ENCODE data around the gene KIF5C. TPM values are rescaled to one million over a fixed set of nuclear protein-coding genes. Genes with fewer than 3 reads are reported as not detected.

The KIF5C gene
- total RNA-seq, 1 donor from 2014 or later = 13.3 TPM

GRCh38 chr2:149023091-149023490, 148.1 kb downstream of the KIF5C start:
- Histone ChIP-seq H3K9me3 (no peaks in the 10 kb centered on the region), H3K4me1 (no peaks in the 10 kb centered on the region), H3K27ac (no peak overlapping the region), H3K4me3 (no peak overlapping the region), H3K36me3 (no peaks in the 10 kb centered on the region), H3K27me3 (no peaks in the 10 kb centered on the region)
- intact Hi-C loops (cut with DNase I) = no loop called here
- no peak for DNase-seq (ENCODE audit: extremely low spot score in 2 of 2)
- no peak for TF ChIP-seq POLR2AphosphoS5 (IDR thresholded peaks at IDR 0.05; ENCODE audit: insufficient read depth in 1 of 2, low read depth in 1 of 2)
- no peak for TF ChIP-seq CTCF (IDR thresholded peaks at IDR 0.05)
- TF ChIP-seq POLR2A (IDR thresholded peaks at IDR 0.05) = no peak

- H3K9me3 ChIP-seq = no peaks in the 10 kb centered on the region
- H3K4me3 ChIP-seq = no peak overlapping the region
- H3K27ac ChIP-seq = no peak overlapping the region
- no peaks in the 10 kb centered on the region for H3K4me1 ChIP-seq
- TF ChIP-seq POLR2AphosphoS5 (IDR thresholded peaks at IDR 0.05; ENCODE audit: insufficient read depth in 1 of 2, low read depth in 1 of 2) (peak in 1 of 2 donors; percentile 36), POLR2A (IDR thresholded peaks at IDR 0.05) (no peak), CTCF (IDR thresholded peaks at IDR 0.05) (no peak)
- no peaks in the 10 kb centered on the region for H3K36me3 ChIP-seq
- H3K27me3 ChIP-seq = no peaks in the 10 kb centered on the region
- DNase-seq (ENCODE audit: extremely low spot score in 2 of 2) = peak in 1 of 2 donors; percentile 16
- intact Hi-C loops (cut with DNase I) = no loop called here
Measured at GRCh38 chr2:149027590-149028250, 152.7 kb downstream of the KIF5C start.

DNA sequence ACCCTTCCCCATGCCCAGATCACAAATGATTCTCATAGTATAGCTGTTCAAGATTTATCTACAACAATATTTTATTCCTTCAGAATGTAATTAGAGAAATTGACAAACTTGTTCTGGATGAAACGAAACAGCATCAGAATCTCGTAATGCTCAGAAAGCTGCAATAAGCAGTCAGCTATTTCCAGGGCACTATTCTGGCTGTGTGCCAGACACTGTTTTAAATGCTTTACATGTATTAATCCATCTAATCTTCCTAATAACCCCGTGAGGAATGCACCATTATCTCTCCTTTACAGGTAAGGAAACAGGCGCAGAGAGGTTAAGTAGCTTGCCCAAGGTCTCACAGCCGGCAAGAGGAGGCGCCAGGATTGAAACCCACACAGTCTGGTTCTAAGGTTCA, 153.3 kb downstream of the KIF5C start:
- Histone ChIP-seq H3K4me1 (no peaks in the 10 kb centered on the region), H3K9me3 (no peaks in the 10 kb centered on the region), H3K27me3 (no peaks in the 10 kb centered on the region), H3K27ac (no peak overlapping the region), H3K4me3 (no peak overlapping the region), H3K36me3 (no peaks in the 10 kb centered on the region)
- DNase-seq (ENCODE audit: extremely low spot score in 2 of 2) = no peak
- intact Hi-C loops (cut with DNase I) = no loop called here
- TF ChIP-seq CTCF (IDR thresholded peaks at IDR 0.05) (no peak), POLR2AphosphoS5 (IDR thresholded peaks at IDR 0.05; ENCODE audit: insufficient read depth in 1 of 2, low read depth in 1 of 2) (no peak), POLR2A (IDR thresholded peaks at IDR 0.05) (no peak)

- no peak for DNase-seq (ENCODE audit: extremely low spot score in 2 of 2)
- no peak overlapping the region for H3K4me3 ChIP-seq
- intact Hi-C loops (cut with DNase I) = no loop called here
Measured at GRCh38 chr2:149028891-149029290, 153.9 kb downstream of the KIF5C start.

More at GRCh38 chr2:149028891-149029290, 153.9 kb downstream of the KIF5C start:
- no peak for TF ChIP-seq POLR2AphosphoS5 (IDR thresholded peaks at IDR 0.05; ENCODE audit: insufficient read depth in 1 of 2, low read depth in 1 of 2)
- TF ChIP-seq CTCF (IDR thresholded peaks at IDR 0.05) = no peak
- no peak for TF ChIP-seq POLR2A (IDR thresholded peaks at IDR 0.05)
- no peaks in the 10 kb centered on the region for H3K27me3 ChIP-seq
- H3K27ac ChIP-seq = no peak overlapping the region
- H3K4me1 ChIP-seq = no peaks in the 10 kb centered on the region
- no peaks in the 10 kb centered on the region for H3K9me3 ChIP-seq
- no peaks in the 10 kb centered on the region for H3K36me3 ChIP-seq
